ENCODE data around the gene ST6GALNAC3.

ST6GALNAC3 gene

DNA sequence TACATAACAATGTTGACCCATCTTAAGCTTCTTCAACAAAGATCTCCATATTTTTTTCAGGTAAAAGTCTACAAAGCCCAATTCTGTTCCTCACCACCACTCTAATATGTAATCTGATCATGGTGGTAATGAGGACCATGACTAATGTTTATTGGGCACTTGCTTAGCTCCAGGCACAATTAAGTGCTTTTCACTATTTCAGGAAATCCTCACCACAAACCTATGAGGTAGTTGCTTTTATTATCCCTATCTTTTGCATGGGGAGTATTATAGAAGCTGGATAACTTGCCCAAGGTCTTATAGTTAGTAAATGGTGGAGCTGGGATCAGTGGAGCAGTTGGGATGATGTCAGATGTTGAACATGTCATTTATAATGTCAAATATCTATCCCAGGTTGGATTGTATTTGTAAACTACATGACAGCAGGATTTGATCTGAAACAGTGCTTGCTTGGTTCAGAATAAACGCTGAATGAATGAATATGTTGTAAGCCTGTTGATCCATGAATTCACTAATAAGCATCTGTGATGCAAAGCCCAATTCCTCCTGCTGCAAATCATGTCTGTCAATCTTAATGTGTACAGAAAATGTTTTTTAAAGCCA is 509.4 kb downstream of the ST6GALNAC3 start:
- DNase-seq (ENCODE audit: low read depth), result no peak

DNA sequence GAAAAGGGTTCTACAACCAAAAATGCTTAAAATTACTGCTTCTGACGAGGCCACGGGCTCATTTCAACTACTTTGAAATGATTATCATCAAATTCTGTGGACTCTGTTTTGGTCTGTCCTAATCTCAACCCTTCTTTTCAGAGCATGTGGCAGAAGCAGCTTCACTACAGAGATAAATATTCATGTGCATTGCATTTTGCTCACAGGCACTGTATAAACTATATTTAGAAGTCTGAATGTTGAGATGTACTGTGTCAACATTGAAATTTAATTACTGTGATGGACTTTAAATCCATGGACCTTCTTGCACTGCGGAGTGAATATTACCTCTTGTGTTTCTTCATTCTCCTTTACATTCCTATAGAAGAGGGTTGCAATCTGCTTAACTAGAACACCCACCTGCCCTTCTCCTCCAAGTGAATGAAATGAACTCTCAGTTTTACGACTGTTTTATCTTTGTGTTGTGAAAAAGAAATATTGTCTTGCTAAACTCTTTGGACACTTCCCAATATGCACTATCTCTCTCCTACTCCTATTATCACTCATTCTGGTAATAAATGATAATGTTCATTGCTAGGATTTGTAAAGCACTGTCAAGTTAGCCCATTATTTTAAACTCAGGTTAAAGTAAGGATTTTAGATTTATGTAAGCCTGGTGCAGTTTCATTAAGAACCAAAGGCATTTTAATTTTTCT is 511.6 kb downstream of the ST6GALNAC3 start:
- no peak for DNase-seq (ENCODE audit: low read depth)

DNA sequence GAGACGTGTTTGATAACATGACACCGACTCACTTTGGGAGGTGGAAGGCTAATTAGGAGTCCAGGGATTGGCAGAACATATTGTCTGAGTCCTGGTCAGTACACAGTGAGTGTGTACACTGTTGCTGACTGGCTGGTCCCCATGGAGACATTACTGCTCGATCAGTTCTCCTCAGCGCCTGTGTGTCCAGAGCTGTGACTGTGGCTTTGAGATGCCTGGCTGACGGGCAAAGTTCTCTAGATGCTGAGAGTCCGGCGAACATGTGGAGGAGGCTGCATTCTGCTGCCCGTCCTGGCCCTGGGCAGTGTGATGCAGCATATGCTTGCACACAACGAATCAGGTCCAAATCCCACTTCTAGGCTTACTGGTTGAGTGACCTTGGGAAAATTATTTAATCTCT is 512.7 kb downstream of the ST6GALNAC3 start:
- no peak for DNase-seq (ENCODE audit: low read depth)

DNA sequence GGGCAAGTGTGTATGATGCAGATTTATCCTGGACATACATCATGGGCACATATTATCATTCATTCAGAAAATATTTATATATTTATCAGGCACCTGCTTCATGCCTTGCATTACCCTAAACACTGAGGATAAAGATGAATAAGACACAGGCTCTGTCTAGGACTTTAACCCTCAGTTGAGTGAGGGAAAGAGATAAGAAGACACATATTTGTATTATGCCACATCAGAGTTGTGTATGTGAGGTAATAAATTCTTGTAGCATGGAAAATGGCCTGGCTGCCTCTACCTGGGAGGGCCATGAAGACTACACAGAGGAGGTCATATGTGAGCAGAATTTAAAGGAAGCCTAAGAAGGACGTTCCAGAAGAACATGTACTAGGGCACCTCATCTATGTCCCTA is 516.9 kb downstream of the ST6GALNAC3 start:
- DNase-seq (ENCODE audit: low read depth), result no peak

- no peak for DNase-seq (ENCODE audit: low read depth)
Observed at GRCh38 chr1:76591963-76592362, 517.4 kb downstream of the ST6GALNAC3 start.

GRCh38 chr1:76593141-76593540 is 518.6 kb downstream of the ST6GALNAC3 start:
- DNase-seq (ENCODE audit: low read depth), result no peak

- DNase-seq (ENCODE audit: low read depth), result no peak
Observed at GRCh38 chr1:76593618-76594017, 519.1 kb downstream of the ST6GALNAC3 start.

- no peak for DNase-seq (ENCODE audit: low read depth)
Observed at GRCh38 chr1:76595024-76595423, 520.5 kb downstream of the ST6GALNAC3 start.

GRCh38 chr1:76601465-76601864 is 526.9 kb downstream of the ST6GALNAC3 start:
- DNase-seq (ENCODE audit: low read depth), result no peak

- DNase-seq (ENCODE audit: low read depth), result no peak
Observed at GRCh38 chr1:76607717-76608116, 533.2 kb downstream of the ST6GALNAC3 start.

DNA sequence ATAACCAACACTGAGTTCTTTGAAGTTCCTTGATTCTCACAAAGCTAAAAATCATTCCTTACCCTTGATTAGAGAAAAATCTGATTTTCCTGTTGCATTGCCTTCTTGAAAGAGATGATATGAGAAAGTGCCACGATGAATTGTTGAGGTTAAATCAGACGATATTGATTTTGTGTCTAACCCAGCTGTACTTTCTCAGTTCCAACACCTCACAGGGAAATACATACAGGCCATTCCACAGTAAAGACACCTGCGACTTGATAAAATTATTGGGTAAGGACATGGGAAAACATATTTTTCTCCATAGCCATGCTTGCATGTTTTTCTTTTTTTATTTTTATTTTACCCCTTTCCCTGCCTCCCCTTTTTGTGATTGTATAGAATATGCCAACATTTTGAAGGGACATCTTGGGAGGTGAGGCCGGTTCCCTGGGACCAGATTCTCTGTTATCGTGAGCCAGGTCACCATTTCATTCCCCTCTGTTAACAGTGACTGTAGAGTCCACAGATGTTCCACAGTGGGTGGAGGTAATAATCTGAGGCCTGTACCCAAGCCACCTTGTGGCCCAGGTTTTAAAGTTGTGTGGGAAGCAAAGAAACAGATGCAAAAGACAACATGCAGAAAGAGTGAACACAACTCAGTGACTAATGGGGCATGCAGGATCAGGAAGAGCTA is 537.4 kb downstream of the ST6GALNAC3 start:
- no peak for DNase-seq (ENCODE audit: low read depth)

DNA sequence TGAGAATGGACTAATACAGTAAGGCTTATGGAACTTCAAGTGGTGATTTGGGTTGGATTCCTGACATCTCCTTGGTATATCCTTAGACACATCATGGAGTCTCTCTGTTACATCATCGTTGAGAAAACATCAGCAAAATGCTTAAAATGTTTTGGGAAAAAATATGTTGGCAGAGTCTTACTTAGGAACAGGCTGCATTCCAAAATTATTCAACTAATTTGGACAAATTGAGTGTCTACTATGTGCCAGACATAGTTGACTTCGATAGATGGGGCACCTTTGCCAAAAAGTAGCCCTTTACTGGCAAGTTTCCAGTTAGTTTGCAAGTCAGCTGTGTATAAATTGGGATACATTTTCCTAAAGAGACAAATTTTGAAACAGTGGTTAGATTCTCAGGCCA is 539.3 kb downstream of the ST6GALNAC3 start:
- DNase-seq (ENCODE audit: low read depth), result no peak

DNA sequence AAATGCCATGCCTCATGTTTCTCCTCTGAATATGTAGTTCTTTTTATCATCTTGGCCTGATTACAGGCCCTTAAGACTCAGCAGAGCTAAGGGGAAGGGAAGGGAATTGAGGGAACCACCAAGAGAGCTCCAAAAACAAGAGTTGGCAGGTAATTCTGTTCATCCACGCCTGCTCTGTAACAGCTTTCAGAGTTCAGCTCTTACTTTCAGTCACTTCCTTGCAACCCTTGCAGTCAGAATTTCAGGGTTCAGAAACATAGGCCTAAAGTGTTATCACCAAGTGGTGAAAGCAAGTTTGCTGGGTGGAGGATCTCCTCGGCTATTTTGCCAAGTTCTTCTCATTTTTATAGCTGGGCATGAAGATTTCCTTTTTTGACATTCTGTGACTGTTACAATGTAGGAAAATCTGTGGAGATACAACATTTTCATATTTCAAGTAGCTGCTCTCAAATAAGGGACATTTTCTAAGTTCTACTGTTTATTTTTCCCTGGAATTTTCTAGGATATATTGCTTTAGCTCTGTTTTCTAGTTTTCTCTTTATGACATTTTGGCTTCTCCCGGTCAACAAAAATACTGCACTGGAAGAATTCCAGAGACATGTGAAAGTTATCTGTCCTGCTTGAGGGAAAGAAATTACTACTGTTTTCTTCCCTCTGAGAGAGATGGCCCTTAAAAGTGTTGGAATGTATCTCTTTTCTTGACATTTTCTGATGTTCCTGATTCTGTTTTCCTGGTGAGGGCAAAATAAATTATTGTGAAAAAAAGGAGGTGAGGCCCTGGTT is 540.9 kb downstream of the ST6GALNAC3 start:
- DNase-seq (ENCODE audit: low read depth), result no peak

- DNase-seq (ENCODE audit: low read depth), result no peak
Observed at GRCh38 chr1:76620371-76620770, 545.8 kb downstream of the ST6GALNAC3 start.

- DNase-seq (ENCODE audit: low read depth), result no peak
Observed at GRCh38 chr1:76622774-76623528, 548.4 kb downstream of the ST6GALNAC3 start.

GRCh38 chr1:76625886-76626678 is 551.5 kb downstream of the ST6GALNAC3 start:
- DNase-seq (ENCODE audit: low read depth), result peak; percentile 20

- no peak for DNase-seq (ENCODE audit: low read depth)
Observed at GRCh38 chr1:76627498-76627897, 553.0 kb downstream of the ST6GALNAC3 start.

DNA sequence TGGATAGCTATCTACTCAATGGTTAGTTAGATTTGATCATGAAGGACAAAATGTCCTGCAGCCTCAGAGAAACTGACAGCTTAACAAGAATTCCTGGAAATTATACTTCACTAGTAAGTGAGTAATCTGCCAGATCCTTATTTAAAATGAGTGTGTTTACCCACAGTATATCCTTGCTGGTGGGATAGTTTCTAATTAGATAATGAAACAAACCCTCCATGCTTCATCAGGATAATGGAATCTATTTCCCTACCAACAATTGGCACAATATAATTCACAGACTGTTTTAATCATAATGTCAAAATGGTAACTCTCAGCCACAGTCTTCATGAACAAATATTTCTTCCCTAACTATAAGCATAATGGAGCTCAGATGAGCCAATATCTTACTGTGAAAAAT is 553.4 kb downstream of the ST6GALNAC3 start:
- no peak for DNase-seq (ENCODE audit: low read depth)

DNA sequence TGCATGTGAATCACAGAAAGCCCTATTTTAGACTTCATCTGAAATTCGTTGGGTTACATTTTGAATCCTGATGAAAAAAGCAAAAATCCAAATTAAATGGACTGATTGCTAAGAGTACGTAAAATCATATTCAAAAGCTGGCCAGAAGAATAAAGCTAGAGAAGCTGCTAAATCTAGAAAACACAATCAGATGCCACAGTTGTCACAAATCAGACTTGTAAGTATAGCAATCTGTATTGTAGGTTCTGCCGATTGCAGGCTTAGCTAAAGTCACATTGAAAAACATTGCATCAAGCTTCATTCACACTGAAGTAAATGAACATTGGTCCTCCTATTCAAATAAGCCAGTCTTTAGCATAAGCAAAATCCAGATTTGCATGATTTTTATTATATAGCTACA is 557.6 kb downstream of the ST6GALNAC3 start:
- no peak for DNase-seq (ENCODE audit: low read depth)

- DNase-seq (ENCODE audit: low read depth), result no peak
Observed at GRCh38 chr1:76635784-76636183, 561.2 kb downstream of the ST6GALNAC3 start.

GRCh38 chr1:76639181-76639580 is 564.6 kb downstream of the ST6GALNAC3 start:
- DNase-seq (ENCODE audit: low read depth), result no peak

Measured in EH (cell line).